Lung microvascular endothelial cell (primary cell): ENCODE results near the gene DLG1. TPM values are rescaled to one million over a fixed set of nuclear protein-coding genes. Genes with fewer than 3 reads are reported as not detected.

Source experiments
- DNase-seq, 2 donors: peaks; one replicate each; pipeline versions ENCODE4 v3.0.0 to v3.0.0-alpha.2; 2010; ENCODE audit warnings: low read depth in 2 of 2
- total RNA-seq: library from RNA; depleted of rRNA; stranded (reverse); fragments of >200 nt; gene quantifications from 2 replicates; pipeline ENCODE4 v1.2.1, GENCODE V29; 2014

DLG1 gene
- total RNA-seq, 1 donor from 2014 or later = 80.2 TPM

DNA sequence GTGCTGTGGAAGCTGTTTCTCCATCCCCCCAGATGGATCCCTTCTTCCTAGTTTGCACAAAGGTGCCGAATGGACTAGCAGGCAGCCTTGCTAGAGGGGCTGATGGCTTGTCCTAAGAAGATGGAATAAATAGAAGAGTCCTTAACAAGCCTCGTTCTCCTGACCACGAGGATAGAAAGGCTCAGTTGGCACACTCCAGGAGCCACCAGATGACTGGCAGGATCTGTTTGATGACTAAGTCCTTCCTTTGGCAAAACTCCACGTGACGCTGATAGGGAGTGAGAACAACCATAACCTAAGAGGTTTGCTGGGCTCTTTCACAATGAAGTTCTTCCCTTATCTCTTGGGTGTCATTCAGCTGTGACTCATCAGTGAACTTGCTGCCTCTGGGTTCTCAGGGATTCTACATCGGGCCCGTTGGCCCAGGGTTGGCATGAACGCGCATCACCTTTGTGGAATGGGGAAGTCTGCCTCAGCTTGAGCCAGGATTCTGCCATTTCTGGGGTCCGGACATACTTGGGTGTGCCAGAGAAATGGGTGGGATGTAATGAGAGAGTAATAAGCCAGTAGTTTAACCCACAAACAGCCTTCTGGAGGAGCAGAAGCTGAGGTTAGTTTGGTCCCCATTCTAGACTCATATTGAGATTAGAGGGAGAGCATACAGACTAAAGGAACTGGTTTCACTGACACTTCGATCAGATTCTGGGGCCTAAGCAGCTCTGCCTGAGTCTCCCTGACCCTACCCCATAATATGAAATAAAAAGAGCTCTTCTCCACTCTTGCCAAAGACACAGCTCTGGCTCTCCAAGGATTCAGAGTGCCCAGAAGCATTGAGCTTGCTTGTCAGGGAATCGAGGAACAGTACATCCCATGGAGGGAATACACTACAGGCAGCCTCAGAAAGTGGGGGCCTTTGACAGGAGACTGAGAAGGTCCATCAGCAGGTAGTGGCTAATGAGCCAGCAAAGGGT, 266.8 kb downstream of the DLG1 start:
- DNase-seq = peak; percentile 94 to 95

DNA sequence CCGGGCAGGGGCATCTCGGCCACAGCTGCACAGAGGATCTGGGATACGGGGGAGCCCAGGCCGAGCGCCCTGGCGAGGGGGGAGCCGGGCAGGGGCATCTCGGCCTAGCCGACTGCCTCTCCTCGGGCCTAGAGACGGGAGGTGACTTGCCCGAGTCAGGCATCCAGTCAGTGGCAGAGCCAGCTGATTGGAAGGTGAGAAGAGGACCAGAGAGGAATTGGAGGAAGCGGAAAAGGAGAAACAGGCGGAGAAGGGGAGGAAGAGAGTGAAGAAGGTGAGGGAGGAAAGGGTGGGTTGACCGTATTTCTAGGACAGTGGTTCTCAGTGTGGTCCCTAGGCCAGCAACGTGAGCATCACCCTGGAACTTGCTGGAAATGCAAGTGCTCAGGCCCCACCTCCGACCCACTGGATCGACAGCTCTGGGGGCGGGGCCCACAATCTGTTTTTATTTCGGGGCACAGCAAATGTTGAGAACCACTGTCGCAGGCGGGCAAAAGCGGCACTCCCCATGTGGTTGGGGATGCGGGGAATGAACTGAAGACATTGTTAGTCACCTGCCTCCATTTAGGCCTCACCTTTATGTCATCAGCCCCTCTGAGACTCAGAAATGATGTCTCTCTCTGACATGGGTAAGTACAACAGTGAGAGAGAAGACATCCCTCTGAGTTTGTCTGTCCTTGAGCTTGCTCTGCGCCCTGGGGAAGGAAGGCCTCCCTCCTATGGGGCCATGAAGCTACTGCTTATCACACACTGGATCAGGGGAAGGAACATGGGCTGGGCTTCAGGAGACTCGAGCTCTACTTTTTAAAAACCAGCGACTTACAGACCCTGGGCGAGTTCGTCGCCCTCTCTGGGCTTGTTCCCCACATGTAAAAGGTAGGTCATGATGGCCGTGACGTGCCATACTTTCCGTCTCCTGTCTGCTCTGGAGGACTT, 267.8 kb downstream of the DLG1 start:
- DNase-seq = no peak

DNA sequence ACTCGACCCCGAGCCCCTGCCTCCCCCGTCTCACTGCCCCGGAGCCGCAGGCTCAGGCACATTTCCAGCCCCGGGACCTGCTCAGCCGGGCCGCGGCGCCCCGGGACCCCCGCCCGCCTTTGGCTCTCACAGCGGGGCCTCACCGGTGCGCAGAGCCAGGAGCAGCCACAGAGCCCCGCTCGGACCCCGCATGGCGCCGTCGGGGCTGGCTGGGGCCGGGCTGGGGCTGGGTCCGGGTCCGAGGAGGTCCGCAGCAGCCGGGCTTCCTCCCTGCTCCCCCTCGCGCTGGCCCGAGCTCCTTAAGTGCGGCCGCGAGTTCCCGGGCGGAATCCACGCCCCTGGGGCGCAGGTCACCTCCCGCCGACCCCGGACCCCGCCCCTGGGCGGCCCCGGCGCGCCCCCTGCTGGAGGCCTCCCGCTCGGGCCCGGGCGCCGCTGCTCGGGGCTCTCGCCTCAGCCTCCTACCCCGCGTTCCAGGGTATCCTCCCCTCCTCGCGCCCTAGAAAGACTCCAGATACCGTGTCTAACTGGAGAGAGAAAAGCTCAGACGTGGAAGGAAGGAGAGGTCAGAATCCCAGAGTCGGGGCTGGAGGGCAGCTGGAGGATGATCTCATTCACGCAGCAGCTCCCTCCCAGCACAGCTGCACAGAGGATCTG, 268.8 kb downstream of the DLG1 start, which contains the start of gene MELTF:
MELTF (minus strand) TSS at position 307 of the 657 bp plus-strand sequence; CDS start at position 192, 115 bp downstream.
- DNase-seq = peak; percentile 27 to 58

DNA sequence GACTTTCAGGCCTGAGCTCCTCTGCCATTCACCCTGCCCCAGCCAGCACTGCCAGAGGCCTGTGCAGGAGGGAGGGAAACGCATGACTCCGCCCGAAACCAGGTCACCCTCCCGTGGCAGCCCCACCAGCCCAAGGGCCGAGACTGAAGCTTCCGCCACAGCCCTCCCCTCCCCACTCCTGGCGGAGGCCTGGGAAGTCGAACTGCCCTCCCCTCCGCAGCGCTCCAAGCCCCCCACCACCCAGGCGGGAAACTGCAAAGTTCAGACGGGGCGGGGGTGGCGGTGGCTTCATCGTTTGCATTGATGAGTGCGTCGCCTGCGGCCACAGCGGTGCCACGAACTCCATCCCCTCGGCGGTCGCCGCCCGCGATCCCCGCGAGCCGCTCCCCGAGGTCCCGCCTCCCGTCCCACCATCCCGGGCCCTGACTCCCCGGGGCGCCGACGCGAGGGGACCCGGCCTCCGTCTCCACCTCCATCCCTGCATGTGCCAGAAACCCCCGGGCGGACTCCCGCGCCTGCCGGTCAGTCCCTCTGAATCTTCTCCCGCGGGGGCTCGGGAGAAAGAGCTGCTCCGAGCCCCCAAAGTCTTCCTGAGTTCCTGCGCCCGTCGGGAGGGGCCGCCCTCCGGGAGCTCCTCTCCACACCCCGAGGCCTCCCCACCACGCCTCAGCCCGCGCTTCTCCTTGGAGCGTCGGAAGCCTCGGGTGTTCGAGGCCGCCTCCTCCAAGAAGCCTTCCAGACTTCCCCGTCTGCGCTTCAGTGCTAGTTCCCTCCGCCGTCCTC, 269.5 kb downstream of the DLG1 start:
- no peak for DNase-seq

DNA sequence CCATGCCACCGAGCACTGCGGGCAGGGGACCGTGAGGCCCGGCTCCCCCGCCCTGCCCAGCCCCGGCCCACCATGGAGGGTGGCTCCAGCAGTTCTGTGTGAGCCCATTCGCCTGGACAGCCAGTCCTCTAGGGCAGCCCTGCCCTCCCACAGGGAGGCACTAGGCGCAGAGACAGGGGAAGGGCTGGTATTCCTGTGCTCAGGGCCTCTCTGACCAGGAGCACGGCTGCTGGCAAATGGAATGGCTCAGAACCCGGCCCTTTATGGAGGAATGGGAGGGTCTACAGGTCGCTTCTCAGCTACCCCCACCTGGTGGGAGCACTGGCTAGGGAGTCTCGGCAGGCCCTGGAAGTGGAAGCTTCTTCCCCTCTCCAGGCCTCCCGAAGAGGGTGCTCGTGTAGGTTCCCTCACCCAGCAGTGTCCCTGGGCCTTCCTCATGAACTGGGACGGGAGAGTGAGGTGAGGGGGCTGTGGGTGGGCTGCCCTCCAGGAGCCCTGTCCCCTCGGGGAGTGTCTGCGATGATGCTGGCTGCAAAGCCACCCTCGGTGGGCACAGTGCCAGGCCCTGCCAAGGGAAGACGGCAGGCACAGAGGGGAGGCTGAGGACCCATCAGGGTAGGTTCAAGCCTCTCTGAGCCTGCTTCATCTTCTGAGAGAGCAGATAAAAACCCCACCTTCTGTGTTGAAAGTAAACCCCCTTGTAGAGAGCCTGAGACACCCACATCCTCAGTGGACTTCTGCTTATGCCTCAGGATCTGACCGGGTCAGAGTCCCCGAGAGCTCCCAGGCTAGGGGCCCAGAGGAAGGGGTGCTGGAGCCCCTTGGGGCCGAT, 270.3 kb downstream of the DLG1 start:
- DNase-seq = no peak

DNA sequence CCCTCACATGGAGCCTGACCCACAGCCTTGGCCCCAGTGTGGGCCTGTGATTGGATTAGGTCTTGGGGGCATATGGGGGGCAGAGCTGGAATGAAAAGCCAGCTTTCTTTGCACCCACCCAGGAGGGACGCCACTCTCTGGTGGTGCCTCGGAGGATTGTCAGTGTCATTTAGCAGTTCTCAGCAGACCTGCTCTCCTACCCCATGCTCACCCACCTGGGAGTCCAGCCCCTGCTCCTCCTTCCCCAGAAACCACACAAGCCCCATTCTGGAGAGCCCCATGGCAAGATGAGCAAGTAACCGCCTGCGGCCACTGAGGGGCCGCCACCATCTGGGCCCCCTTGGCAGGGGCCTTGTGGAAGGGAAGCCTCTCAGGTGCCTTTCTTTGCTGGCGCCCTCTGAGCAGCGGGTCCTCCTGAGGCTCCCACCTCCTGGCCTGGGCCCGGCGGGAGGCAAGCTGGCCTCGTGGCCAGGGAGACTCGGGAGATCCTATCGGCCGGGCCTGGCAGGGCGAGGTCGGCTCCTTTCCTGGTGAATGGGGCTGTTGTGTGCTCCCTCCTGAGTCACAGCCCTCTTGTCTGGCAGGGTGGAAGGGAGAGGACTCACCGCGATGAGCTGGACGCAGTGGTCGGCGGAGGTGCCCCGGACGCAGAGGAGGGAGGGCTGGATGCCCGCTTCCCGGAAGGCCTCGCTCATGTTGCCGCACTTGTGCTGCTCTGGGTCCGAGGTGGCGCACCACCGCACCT, 271.1 kb downstream of the DLG1 start:
- DNase-seq = no peak

DNA sequence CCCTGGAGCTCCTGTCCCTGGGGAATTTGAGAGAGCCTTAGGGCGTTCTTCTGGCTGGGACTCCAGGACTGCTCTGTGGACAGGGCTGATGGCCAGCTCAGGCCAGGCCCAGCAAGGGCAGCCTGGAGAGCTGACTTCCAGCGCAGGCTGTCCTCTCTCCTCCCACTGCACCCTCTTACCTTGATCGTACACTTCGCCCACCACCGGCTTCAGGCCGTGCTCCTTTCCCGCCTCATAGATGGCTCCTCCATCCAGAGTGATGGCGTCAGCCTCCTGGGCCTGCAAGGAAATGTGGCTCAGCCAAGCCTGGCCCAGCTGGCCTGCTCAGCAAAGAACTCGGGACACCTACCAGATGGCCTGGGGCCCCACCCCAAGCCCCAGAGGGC, 271.9 kb downstream of the DLG1 start:
- no peak for DNase-seq

DNA sequence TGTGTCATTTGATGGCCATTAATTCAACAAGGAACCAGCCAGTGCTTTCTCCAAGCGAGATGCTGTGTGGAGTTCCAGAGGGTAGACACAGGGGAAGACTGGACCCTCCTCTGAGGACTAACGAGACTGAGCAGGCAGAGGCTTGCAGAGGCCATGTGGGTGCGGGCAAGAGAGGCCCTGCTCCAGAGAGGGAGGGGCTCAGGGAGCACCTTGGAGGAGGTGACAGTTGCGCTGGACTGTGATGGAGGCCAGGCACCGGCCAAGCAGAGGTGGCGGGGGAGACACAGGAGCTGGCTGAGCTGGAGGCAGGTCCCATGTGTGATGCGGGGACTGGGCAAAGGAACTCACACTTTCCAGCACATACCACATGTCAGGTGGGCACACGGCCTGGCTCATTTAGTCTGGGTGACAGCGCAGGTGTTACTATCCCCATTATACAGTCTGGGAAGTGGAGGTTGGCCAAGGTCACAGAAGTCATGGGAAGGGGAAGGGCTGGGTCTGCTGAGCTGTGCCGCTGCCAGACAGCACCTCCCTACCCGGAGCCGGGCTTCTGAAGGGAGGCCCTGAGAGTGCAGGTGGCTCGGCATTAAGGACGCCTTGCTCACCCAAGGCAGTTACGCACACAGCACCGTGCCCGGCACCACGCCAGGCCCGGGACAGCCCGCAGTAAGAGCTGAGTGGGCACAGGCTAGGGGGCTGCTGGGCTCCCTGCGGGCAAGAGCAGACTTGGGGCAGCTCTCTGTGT, 272.5 kb downstream of the DLG1 start:
- DNase-seq = no peak

DNA sequence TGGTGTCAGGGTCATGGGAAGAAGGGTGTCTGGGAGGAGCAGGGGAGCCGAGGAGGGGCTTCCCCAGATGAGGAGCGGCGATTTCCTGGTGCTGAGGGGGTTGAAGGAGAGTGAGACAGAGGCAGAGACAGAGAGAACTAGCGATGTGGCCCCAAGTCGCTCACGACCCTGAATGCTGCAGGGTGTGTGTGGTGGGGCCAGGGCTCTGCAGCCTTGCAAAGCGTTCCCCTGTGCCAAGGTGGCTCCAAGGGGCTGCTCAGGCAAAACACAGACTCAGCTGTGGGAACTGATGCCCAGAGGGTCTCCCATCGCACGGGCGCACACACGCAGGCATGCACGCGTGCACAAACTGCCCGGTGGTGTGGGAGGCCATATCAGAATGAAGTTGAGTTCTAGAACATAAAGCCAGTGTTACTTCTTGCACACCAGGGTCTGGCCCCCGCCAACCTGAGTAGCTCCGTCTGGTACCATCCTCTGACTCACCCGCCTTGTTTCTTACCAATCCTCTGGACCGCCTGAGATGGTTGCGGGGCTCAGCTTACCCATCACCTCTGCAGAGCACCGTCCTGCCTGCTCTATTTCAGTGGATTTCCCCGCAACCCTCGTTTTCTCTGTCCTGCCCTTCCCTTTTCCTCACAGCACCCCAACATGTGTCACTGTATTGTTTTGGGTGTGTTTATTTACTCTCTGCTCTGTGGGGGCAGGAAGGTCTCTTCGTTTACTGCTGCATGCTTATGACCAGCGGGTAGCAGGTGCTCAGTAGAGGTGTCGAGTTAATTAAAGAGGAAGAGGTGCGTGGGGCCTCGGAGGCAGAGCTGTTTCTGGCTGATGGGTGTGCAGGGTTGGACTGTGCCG, 273.3 kb downstream of the DLG1 start:
- no peak for DNase-seq

DNA sequence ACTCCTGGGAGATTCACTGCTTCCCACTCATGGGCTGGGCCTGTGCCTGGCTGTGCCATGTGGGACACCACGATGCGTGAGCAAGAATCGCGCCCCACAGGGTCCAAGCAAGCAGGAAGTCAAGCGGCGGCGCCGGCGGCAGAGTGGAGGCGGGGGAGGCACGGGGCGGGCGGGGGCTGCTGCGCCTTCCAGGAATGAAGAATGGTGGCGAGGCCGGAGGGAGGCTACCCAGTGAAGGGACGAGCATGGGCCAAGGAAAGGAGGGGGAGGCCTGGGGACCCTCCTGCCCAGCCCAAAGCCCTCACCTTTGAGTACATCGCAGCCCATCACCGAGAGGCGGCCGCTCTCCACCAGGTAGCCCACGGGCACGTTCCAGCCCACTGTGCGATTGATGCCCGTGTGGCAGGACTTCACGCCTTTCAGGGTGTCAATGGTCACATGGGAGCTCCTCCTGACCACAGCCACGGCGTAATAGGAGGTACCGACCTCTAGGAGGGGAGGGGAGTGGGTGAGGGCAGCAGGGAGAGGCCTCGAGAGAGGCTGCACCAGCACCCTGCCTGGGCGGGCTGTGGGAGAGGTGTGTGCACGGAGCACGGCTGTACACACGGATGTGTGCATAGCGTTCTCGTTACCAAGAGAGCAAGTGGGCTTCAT, 274.3 kb downstream of the DLG1 start:
- no peak for DNase-seq

DNA sequence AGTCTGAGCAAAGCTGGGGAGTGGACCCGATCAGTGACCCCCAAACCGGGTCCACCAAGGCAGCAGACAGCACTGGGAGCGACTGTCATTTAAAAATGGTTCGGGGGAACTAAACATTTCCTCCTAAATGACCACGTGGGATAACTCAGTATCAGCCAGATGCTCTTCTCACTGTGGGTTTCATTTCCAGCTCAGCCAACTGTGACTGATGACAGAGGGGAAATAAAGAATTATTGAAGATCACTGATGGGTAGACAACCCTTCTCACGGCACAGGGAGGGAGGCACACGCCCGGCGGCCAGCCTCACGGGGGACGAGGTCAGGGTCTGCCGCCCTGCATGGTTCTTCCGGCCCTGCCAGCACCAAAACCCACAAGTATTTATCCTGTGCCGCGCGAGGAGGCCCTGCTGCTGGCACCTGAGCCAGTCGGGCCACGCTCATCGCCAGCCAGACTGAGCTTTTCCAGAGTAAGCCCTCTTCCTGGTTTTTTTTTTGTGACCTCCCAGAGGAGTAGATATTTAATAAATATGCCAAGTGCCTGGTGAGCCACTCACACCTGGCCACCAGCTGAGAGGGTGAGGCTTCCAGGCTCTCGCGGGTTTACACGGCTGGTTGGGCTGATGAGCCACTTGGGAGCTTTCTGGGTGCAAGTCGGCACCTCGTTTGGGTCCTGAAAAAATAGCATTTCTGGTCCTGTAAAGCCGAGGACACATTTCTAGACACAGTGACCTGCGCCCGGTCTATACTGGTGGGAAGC, 275.0 kb downstream of the DLG1 start:
- no peak for DNase-seq

DNA sequence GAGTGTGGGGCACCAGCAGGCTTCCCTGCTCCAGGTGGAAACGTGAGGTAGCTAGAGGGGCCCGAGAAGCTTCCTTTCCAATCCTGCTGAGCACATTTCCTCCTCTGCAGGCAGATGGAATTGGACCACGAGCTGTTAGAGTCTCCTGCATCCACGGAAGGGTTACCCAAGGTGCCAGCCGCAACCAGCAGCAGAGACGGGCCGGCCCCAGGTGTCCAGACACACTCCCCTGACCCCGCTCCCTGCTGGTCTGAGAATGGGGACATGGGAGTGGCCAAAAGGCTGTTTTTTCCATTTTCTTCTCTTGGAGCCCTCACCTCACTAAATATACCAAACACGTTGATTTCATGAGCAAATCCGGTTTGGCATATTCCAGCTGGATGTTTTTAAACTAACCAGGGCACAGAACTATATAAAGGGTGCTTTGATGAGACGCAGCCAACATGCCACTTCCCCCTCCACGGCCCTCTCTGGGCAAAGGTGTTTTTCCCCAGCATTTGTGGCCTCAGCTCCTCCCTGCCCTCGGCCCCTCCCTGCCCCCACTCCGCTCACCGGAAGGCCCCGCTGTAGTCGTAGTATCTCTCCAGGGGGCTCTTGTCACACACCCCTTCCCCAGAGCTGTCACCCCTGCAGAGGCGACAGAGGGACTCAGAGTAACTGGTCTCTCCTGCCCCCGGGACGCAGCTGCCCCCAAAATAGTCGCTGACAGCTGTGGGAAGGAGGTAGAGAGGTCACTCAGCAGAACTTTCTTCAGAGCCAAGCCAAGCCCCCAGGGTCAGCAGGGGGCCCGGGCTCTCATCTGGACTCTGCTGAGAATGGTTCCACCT, 275.8 kb downstream of the DLG1 start:
- DNase-seq = no peak

DNA sequence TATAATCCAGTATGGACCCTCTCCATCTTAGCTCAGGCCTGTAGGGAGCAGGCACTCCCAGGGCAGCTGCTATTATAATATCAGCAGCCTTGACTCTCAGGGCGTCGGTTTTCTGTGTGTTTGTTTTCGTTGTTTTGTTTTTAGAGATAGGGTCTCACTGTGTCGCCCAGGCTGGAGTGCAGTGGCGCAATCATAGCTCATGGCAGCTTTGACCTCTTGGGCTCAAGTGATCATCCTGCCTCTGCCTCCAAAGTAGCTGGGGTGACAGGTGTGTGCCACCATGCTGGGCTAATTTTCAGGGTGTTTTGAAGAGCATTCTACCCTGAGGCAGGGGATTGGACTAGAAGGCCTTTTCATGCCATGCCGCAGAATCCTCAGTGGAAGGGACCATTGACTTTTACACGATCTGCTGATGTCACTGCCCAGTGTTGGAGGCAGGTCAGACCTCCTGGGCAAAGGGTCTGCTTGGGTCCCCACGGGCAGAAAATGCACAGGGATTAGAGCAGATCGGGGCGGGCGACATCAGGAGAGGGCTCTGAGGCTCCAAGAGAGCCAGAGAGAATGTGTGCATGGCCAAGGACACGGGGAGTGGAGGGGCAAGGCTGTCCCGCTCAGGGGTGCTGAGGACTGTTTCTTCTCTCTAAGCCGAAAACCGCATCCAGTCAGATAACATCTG, 276.5 kb downstream of the DLG1 start:
- DNase-seq = no peak

DNA sequence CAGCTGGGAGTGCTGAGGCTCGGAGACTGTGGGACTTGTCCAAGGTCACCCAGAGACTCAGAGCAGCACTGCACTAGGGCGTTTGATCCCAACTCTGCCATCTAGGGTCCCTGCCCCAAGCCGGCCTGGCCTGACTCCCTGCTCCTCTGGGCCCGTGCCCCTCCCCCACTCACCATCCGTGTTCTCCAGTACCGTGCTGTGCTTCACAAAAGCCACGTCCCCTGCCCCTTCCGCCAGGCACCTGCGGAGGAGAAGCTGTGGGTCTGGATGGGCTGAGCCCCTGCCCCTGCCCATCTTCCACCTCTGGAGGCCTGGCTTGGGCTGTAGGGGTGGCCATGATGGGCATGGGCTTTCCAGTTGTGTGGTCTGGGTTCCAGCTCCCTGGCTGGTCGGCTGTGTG, 277.2 kb downstream of the DLG1 start:
- DNase-seq = no peak

DNA sequence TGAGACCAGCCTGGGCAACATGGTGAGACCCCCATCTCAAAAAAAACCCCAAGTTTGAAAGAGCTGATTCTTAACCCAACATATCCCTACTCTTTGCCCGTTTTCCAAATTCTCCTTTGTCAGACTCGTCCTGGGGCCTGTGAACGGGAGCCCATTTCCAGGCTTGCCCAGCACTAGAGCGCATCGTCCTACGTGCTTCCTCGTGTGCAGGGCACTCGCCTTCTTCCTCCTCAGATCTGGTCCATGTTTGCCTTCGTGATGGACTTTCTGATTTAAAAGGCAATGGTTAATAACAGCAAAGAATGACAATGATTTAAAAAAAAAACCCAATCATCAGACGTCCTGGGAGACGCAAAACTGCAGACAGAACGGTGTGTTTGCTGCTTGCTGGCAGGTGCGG, 278.9 kb downstream of the DLG1 start:
- DNase-seq = no peak
